RPMI8226 (cell line): ENCODE results near the gene SSNA1.
A peak's percentile ranks its signal among the peaks of the same experiment; 100 is the strongest.

ENCODE experiments used
- DNase-seq: peaks from one replicate; pipeline ENCODE4 v3.0.0-alpha.2; 2015

Gene SSNA1

GRCh38 chr9:137184881-137185660, 3.4 kb upstream of the SSNA1 start:
- no peak for DNase-seq

DNA sequence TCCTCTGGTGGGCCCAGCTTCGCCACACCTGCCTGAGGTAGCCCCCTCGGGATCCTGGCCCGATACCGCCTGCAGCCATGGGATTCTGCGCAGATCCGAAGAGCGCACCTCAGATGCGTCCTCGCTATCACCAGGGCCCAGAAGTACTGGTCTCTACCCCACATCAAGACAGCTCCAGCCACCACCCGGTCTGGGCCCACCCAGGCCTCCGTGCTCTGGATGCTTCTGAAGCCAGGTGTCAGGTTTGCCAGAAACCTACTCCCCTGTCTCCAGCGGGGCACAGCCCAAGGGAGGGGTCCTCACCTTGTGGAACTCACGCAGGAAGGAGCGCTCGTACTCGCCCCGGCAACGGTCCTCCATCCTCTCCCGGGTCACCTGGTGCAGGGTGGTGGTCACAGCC, 2.6 kb upstream of the SSNA1 start:
- DNase-seq = no peak

- peak; percentile 26 for DNase-seq
Observed at GRCh38 chr9:137186385-137186784, 2.1 kb upstream of the SSNA1 start.

DNA sequence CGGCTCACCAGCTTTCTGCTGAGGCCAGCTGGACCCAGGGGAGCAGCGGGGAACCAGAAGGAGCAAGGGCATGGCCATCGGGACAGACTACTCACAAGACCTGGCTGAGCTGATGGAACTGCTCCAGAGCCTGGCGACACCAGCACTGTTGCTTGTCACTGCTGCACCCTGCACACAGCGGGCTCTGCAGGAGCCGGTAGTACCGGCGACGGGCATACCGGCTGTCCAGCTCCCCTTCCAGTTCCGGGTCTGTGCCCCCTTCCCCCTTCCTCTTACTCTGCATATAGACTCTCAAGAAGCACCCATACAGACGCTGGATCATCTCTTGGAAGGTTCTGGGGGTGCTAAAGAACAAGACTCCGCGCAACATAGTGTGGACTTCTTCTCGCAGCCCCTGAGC, 1.1 kb upstream of the SSNA1 start:
- DNase-seq = no peak

DNA sequence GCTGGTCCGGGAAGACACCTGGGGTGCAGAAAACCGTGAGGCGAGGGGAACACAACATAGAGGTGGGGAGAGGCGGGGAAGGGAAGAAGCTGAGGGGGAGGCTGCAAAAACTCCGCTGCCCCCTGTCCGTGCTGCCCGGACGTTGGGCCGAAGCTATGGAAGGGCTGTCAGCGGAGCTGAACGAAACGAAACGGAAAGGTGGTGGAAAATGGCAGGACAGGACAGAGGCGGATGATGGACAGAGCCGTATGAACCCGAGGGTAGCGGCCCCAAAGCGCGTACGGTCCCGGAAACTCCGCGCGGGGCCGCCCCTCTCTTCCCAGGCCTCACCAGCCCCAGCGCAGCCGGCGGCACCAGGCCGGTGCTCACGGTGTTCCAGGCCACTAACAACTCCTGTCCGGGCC, 388 bp upstream of the SSNA1 start:
- DNase-seq = no peak

GRCh38 chr9:137189297-137190295, 1.1 kb downstream of the SSNA1 start:
- DNase-seq = peak; percentile 44

DNA sequence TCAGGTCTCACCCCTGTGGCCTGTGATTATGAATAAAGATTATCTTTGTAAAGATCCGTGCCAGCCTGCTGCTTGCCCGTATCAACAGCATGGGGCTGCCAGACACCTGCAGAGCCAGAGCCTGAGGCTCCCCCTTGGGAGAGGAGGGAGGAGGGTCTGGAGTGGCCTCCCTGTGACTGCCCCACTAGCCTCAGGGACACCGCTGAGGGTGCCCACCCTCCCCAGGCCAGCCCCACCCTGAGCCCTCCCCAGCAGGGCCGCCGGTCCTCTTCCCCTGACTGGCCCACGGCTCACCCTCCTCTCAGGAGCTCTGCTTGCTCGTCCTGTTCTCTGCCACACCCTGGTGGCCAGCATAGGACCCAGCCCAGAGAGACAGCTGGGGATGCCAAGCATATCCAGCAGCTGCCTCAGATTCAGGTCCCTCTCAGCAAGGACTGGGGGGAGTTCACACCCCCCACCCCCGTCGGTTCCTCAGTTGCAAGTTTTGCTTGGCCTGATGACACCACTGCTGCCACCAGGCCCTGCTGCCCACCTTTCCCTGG, 1.9 kb downstream of the SSNA1 start:
- DNase-seq = peak; percentile 70

DNA sequence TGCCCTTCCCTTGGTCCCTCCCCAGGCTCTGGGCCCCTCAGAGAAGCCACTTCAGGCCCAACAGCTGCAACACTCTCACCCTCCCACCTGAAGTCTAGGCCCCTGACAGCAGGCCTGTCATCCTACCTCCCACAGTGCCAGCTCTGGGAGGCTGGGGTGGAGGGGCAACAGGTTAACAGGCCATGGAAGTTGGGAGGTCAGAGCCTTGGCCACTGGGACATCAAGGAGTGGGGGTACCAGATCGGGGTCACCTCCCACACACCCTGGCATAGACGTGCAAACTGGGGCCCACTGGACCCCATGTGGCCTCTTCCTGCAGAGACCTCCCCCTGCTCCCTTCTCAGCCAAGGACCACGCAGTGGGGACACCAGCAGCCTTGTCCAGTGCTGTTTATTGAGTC, 2.8 kb downstream of the SSNA1 start:
- DNase-seq = no peak

DNA sequence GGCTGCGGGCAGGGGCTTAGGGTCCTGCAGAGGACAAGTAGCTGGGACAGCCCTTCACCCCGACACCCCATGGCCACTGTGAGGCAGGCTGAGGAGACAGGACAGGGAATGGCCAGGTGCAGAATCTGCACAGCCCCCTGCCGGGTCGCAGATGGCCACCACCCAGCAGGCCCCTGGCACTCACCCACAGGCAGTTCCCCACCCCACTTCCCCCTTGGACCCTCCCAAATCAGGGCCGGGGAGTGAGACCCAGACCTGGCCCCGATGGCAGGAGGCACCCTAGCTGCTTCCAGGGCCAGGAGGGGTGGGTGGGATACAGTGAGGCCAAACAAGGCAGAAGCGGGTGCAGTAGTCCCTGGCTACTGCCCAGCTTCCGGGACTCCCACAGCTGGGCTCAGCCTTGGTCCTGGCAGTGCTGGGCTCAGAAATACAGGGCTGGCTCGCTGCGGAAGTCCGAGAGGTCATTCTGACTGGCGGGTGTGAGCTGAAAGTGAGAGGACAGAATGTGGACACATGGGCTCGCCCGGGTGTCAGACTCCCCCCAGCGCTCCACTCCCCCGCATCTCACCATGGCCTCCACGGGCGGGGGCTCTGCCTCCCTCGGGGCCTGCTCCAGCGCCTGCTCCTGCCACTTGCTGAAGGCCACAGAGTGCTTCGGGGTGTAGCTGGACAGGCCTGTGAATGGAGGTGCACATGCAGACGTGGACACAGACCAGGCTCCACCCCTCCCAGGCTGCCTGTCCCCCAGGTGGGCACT, 3.4 kb downstream of the SSNA1 start:
- no peak for DNase-seq

DNA sequence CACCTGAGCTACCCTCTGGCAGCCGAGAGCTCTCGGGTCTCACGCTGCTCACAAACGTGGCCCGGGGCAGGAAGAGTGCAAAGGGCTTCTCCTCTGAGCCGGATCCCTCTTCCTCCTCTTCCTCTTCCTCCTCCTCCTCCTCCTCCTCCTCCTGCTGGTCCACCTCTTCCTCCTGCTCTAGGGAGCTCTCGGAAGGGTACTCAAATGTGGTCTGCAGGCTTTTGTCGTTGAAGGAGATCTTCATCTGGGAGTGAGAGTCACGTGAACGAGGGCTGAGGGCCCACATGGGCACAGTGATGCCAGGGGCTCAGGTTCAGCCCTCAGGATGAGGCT, 3.9 kb downstream of the SSNA1 start:
- no peak for DNase-seq

GRCh38 chr9:137192859-137193258, 4.4 kb downstream of the SSNA1 start:
- DNase-seq = no peak

DNA sequence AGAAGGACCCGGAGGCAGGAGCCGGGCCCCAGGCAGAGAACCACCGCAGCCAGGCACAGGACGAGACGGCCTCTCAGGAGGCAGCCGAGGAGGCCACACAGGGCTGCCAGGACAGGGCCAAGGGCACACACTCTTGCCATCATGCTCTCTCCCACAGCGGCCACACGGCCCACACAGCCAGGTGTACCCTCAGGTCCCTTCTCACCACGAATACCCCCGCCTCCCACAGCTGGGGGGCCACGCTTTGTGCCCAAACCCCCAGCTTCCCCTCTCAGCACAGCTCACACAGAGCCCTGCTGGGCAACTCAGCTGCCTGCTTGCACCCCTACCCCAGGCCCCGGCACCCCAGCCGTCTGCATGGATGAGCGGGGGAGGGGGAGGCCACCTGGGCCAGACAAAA, 5.3 kb downstream of the SSNA1 start:
- no peak for DNase-seq

DNA sequence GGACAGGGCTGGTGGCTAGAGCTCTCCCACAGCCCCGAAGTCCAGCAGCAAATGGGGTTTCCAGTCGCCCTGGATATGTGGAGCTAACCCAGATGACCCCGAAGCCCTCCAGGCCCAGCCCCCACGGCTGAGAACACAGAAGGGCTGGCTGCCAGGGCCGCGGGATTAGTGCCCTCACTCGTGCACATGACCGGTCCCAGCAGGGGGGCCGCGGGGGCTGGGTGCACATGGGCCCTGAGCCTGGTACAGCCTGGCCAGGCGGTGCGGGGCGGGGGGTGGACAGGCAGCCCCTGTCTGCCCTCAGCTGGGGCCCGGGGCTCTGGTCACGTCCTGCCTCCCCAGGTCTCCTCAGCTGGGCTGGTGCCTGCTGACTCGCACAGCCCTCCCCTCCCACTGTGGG, 5.9 kb downstream of the SSNA1 start:
- DNase-seq = no peak

GRCh38 chr9:137194909-137195308, 6.4 kb downstream of the SSNA1 start:
- no peak for DNase-seq

DNA sequence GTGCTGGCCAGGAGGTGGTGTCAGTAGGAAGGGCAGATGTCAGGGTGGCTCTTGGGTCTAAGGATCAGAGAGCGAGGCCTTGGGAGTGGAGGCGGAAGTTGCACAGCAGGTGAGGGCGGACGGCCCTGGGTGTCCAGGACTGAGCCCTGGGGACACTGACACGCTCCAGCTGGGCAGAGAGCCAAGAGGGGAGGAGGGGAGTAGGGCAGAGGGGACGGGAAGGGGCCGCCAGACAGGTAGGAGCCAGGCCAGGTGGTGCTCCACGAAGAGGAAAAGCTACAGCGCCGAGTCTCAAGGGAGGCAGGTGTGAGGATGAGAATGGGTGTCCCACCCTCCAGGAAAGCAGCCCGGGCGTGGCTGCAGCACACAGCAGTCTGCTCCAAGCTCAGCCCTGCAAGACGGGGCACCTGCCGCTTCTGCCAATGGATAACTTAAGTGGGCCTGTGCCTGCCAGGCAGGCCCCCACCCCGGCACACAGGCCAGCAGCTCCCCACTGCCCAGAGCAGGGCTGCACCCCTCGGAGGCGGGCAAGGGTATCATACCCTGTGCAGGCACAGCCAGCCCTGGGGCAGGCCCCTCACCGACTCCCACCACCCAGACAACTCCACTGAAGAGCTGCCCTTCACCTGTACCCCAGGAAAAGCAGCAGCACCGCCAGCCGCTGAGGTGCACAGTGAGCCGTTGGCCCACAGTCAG, 7.2 kb downstream of the SSNA1 start:
- no peak for DNase-seq

- no peak for DNase-seq
Observed at GRCh38 chr9:137198051-137198901, 9.8 kb downstream of the SSNA1 start.

- no peak for DNase-seq
Observed at GRCh38 chr9:137198902-137199283, 10.4 kb downstream of the SSNA1 start.

DNA sequence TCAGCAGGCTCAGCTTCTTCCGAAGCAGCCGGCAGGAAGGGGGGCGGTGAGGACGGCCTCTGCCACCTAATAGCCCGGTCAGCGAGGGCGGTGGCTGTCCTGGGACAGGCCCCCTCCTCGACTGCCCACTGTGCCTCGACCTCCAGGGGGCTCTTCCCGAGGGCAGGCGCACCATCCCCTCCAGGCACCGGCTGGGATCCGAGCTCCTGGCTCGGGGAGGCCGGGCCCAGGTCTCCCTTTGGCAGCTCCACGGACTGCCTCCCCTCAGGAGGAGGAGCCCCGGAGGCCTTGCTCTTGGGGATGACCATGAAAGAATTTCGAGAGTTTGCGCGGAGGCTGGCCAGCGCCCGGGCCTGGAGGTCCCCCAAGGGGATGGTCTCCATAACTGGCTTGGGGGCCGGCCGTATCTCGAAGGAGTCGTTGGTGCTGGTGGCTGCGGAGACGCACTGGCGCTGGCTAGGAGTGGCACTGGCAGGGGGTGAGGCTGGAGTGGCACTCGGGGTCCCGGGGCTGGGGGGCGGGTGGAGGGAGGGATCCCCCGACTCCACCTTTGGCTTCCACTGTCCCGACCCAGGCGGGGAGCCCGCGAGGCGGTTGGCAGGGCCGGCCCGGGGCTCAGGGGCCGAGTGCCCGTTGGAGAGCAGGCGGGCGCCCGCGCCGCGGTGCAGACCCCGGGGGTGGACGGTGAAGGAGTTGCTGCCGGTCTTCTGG, 11.1 kb downstream of the SSNA1 start:
- DNase-seq = no peak

DNA sequence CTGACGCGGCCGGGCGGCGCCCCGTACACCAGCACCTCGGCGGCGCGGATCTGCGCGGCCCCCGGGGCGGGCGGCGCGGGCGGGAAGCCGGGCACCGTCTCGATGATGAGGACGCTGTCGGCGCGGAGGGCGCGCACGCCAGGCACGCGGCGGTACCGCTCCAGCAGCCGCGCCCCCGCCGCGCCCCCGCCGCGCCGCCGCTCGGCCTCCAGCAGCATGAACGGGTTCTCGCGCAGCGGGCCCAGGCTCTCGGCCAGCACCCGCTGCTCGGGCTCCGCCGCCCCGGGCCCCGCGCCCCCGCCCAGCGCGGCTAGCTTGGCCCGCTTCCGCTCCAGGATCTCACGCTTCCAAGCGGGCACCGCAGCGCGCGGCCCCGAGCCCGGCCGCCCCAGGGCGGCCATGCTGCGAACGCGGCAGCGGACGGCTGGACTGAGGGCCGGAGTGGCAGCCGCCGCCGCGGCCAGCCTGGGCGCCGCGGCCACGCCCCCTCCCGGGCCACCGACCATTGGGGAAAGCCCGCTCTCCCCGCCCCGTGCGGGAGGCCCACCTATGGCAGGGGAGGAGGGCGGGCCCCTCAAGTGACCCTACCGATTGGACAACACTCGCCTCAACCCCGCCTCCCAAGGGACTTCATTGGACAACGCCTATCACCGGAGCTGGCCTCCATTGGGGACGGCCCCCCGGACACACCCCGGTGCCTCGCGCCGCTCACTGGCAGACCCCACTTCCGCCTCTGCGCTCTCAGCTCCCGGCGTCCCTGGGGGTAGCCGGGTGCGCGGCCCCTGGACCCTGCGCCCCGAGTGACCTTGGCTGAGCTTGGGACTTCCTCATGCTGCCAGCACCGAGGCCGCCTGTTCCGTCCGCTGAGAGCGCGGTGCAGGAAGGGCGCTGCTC, 12.1 kb downstream of the SSNA1 start, which contains the start of gene TPRN:
TSS of gene TPRN (minus strand) at position 431 of the 894 bp plus-strand sequence. CDS start at position 401, 30 bp downstream.
- peak; percentile 100 for DNase-seq
